WI38 (cell line): Measurements from ENCODE around the gene PHACTR3.

Experiments used
- H3K4me3 ChIP-seq: 2 replicates; pipeline ENCODE4 v1.5.1; 2011; ENCODE audit warnings: low read depth, mild to moderate bottlenecking, control low read depth, low read length
- CTCF ChIP-seq: IDR thresholded peaks from 2 replicates; pipeline ENCODE4 v1.5.1; 2012; ENCODE audit warnings: low read depth, mild to moderate bottlenecking, control low read depth, low read length

PHACTR3 gene

GRCh38 chr20:59569305-59569704 lies 35.0 kb upstream of the PHACTR3 start:
- TF ChIP-seq CTCF: no peak
- H3K4me3 ChIP-seq: no peak overlapping the region

- no peak for TF ChIP-seq CTCF
- no peak overlapping the region for H3K4me3 ChIP-seq
Measured at GRCh38 chr20:59571151-59571550, 33.2 kb upstream of the PHACTR3 start.

- TF ChIP-seq CTCF: peak; percentile 86
Measured at GRCh38 chr20:59571551-59572314, 32.6 kb upstream of the PHACTR3 start.

GRCh38 chr20:59572515-59572914 lies 31.8 kb upstream of the PHACTR3 start:
- H3K4me3 ChIP-seq: no peak overlapping the region
- no peak for TF ChIP-seq CTCF

More at GRCh38 chr20:59571551-59572314, 32.6 kb upstream of the PHACTR3 start:
- peak overlapping the region; percentile 42 for H3K4me3 ChIP-seq

GRCh38 chr20:59573837-59574236 lies 30.5 kb upstream of the PHACTR3 start:
- no peak for TF ChIP-seq CTCF
- H3K4me3 ChIP-seq: no peak overlapping the region

- H3K4me3 ChIP-seq: no peak overlapping the region
- TF ChIP-seq CTCF: no peak
Measured at GRCh38 chr20:59574308-59574707, 30.0 kb upstream of the PHACTR3 start.

- H3K4me3 ChIP-seq: no peak overlapping the region
- no peak for TF ChIP-seq CTCF
Measured at GRCh38 chr20:59575216-59575615, 29.1 kb upstream of the PHACTR3 start.
